Neural progenitor cell (in vitro differentiated cells): Measurements from ENCODE around the gene GALNT17. TPM values are rescaled to one million over a fixed set of nuclear protein-coding genes. Genes with fewer than 3 reads are reported as not detected.

Experiments
- DNase-seq: peaks from one replicate; pipeline ENCODE4 v3.0.0-alpha.2; 2016; ENCODE audit warnings: low spot score
- H2AFZ ChIP-seq: fragments of 200-600 bp; sonication (generic); replicated peaks from 2 replicates; pipeline ENCODE4 v1.6.1; 2016; ENCODE audit warnings: antibody characterized with exemption
- H3F3A ChIP-seq: fragments of 200-600 bp; sonication (generic); 2 replicates; pipeline ENCODE4 v1.6.1; 2016; ENCODE audit warnings: antibody characterized with exemption, low read depth
- H3K27ac ChIP-seq: fragments of 200-600 bp; sonication (generic); 2 replicates; pipeline ENCODE4 v1.5.1; 2016; ENCODE audit warnings: mild to moderate bottlenecking
- H3K27me3 ChIP-seq: fragments of 200-600 bp; sonication (generic); 2 replicates; pipeline ENCODE4 v1.6.1; 2016; ENCODE audit warnings: mild to moderate bottlenecking, moderate library complexity
- H3K36me3 ChIP-seq: fragments of 200-600 bp; sonication (generic); 2 replicates; pipeline ENCODE4 v1.5.1; 2016
- H3K4me1 ChIP-seq: fragments of 200-600 bp; sonication (generic); 2 replicates; pipeline ENCODE4 v1.6.1; 2016; ENCODE audit warnings: mixed run types
- H3K4me2 ChIP-seq: fragments of 200-600 bp; sonication (generic); 2 replicates; pipeline ENCODE4 v1.6.1; 2016
- H3K4me3 ChIP-seq: fragments of 200-600 bp; sonication (generic); 2 replicates; pipeline ENCODE4 v1.5.1; 2016
- H3K79me2 ChIP-seq: fragments of 200-600 bp; sonication (generic); 2 replicates; pipeline ENCODE4 v1.6.1; 2016; ENCODE audit warnings: low read depth
- H3K9ac ChIP-seq: fragments of 200-600 bp; sonication (generic); 2 replicates; pipeline ENCODE4 v1.6.1; 2016
- H3K9me3 ChIP-seq: fragments of 200-600 bp; sonication (generic); 2 replicates; pipeline ENCODE4 v1.5.1; 2016; ENCODE audit warnings: low read depth
- H4K20me1 ChIP-seq: fragments of 200-600 bp; sonication (generic); 2 replicates; pipeline ENCODE4 v1.6.1; 2016; ENCODE audit warnings: low read depth
- H3K27ac Mint-ChIP-seq: 3 replicates; pipeline ENCODE4 v1.8.0; 2021; ENCODE audit warnings: mixed read lengths
- H3K27me3 Mint-ChIP-seq: 2 replicates; pipeline ENCODE4 v1.8.0; 2022; ENCODE audit warnings: low read depth, mild to moderate bottlenecking, inconsistent platforms, moderate library complexity, mixed read lengths; ENCODE audit not compliant: insufficient read depth
- H3K36me3 Mint-ChIP-seq: 3 replicates; pipeline ENCODE4 v1.8.0; 2021; ENCODE audit warnings: mixed read lengths
- H3K4me1 Mint-ChIP-seq: 3 replicates; pipeline ENCODE4 v1.8.0; 2021; ENCODE audit warnings: mixed read lengths
- H3K4me3 Mint-ChIP-seq: 3 replicates; pipeline ENCODE4 v1.8.0; 2021; ENCODE audit warnings: mild to moderate bottlenecking, moderate library complexity, mixed read lengths
- H3K9me3 Mint-ChIP-seq: 3 replicates; pipeline ENCODE4 v1.8.0; 2020; ENCODE audit warnings: mixed read lengths
- EZH2 ChIP-seq: fragments of 200-600 bp; sonication (generic); IDR thresholded peaks from 2 replicates; pipeline ENCODE4 v1.6.1; 2017; ENCODE audit warnings: antibody characterized with exemption, mild to moderate bottlenecking, moderate library complexity
- EZH2phosphoT487 ChIP-seq: fragments of 200-600 bp; sonication (generic); IDR thresholded peaks from 2 replicates; pipeline ENCODE4 v1.6.1; 2017; ENCODE audit warnings: antibody characterized with exemption
- total RNA-seq: library from RNA; depleted of rRNA; stranded (reverse); fragments of >200 nt; gene quantifications from 2 replicates; pipeline ENCODE4 v1.2.3, GENCODE V29; 2015; ENCODE audit warnings: low replicate concordance
- TF ChIP-seq, protein P1 (sequence below): fragments of 200-600 bp; sonication (generic); IDR thresholded peaks from 2 replicates; pipeline ENCODE4 v1.5.1; 2017; ENCODE audit warnings: antibody characterized with exemption, mild to moderate bottlenecking

Gene GALNT17
- total RNA-seq, 1 donor from 2014 or later = 17.1 TPM

DNA sequence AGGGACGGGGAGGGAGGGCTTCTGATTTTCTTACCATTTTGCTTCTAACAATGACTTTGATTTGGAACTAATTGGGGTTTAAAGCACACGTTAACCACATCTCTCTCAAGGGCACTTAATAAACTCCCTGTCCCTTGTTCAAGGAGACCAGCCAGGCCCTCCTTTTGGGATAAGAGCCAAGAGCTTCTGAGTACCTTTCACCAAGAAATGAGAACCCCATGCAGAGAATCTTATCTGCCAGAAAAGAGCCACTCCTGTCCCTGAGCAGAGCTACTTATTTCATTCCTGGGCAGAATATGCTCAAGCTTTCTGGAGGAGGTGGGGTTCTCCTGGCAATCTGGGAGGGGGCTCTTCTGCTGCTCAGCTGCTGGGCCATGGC lies 574.6 kb downstream of the GALNT17 start:
- Histone ChIP-seq H3K79me2 (no peaks in the 10 kb centered on the region), H3K27ac (no peak overlapping the region), H3K4me3 (no peak overlapping the region), H3K9ac (no peak overlapping the region), H3F3A (no peaks in the 10 kb centered on the region), H3K27me3 (no peaks in the 10 kb centered on the region), H3K4me2 (no peak overlapping the region), H3K9me3 (no peaks in the 10 kb centered on the region), H3K4me1 (no peaks in the 10 kb centered on the region), H4K20me1 (no peaks in the 10 kb centered on the region), H3K36me3 (no peaks in the 10 kb centered on the region), H2AFZ (no peak overlapping the region)
- no peaks in the 10 kb centered on the region for H3K4me1 Mint-ChIP-seq
- peaks cover 3% of the 10 kb centered on the region for H3K36me3 Mint-ChIP-seq
- TF ChIP-seq, protein P1, sequence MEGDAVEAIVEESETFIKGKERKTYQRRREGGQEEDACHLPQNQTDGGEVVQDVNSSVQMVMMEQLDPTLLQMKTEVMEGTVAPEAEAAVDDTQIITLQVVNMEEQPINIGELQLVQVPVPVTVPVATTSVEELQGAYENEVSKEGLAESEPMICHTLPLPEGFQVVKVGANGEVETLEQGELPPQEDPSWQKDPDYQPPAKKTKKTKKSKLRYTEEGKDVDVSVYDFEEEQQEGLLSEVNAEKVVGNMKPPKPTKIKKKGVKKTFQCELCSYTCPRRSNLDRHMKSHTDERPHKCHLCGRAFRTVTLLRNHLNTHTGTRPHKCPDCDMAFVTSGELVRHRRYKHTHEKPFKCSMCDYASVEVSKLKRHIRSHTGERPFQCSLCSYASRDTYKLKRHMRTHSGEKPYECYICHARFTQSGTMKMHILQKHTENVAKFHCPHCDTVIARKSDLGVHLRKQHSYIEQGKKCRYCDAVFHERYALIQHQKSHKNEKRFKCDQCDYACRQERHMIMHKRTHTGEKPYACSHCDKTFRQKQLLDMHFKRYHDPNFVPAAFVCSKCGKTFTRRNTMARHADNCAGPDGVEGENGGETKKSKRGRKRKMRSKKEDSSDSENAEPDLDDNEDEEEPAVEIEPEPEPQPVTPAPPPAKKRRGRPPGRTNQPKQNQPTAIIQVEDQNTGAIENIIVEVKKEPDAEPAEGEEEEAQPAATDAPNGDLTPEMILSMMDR = no peak
- TF ChIP-seq EZH2phosphoT487 (no peak), EZH2 (no peak)
- peaks cover 17% of the 10 kb centered on the region for H3K9me3 Mint-ChIP-seq
- no peak overlapping the region for H3K27ac Mint-ChIP-seq
- DNase-seq = no peak
- H3K4me3 Mint-ChIP-seq = no peak overlapping the region
- peaks cover 4% of the 10 kb centered on the region for H3K27me3 Mint-ChIP-seq

DNA sequence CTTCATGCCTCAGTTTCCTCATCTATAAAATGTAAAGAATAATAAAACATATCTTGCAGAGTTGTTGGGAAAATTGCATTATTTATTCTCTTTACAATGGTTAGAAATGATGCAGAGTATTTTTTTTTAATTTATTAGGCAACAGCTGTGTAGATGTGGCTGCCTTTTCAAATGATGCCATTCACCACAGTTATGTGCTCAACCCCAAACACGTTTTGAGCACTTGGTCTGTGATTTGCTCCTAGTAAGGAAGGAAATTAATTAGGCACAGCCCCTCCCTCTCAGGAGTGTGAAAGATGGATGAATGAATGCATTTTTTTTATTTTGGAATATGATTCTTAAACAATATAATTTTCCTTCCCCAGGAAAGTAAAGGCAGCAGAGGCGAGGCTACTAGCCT lies 575.1 kb downstream of the GALNT17 start:
- Mint-ChIP-seq H3K27me3 (peaks cover 4% of the 10 kb centered on the region), H3K4me3 (no peak overlapping the region), H3K36me3 (peaks cover 3% of the 10 kb centered on the region), H3K4me1 (no peaks in the 10 kb centered on the region), H3K27ac (no peak overlapping the region), H3K9me3 (peaks cover 17% of the 10 kb centered on the region)
- Histone ChIP-seq H3K27ac (no peak overlapping the region), H3K4me1 (no peaks in the 10 kb centered on the region), H2AFZ (no peak overlapping the region), H4K20me1 (no peaks in the 10 kb centered on the region), H3K27me3 (no peaks in the 10 kb centered on the region), H3F3A (no peaks in the 10 kb centered on the region), H3K4me2 (no peak overlapping the region), H3K79me2 (no peaks in the 10 kb centered on the region), H3K36me3 (no peaks in the 10 kb centered on the region), H3K9ac (no peak overlapping the region), H3K9me3 (no peaks in the 10 kb centered on the region), H3K4me3 (no peak overlapping the region)
- DNase-seq = no peak
- TF ChIP-seq EZH2 (no peak), EZH2phosphoT487 (no peak)
- TF ChIP-seq, protein P1 = no peak

DNA sequence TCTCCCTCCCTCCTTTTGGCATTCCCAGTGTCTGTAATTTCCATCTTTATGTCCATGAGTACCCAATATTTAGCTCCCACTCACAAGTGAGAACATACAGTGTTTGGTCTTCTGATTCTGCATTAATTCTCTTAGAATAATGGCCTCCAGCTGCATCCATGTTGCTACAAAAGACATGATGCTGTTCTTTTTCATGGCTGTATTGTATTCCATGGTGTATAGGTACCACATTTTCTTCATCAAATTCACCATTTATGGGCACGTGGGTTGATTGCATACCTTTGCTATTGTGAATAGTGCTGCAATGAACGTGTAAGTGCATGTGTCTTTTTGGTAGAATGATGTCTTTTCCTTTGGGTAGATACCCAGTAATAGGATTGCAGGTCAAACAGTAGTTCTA lies 576.8 kb downstream of the GALNT17 start:
- Histone ChIP-seq H3K27me3 (no peaks in the 10 kb centered on the region), H4K20me1 (no peaks in the 10 kb centered on the region), H3K27ac (no peak overlapping the region), H3K4me3 (no peak overlapping the region), H3K4me1 (no peaks in the 10 kb centered on the region), H3K9ac (no peak overlapping the region), H3K4me2 (no peak overlapping the region), H3K9me3 (no peaks in the 10 kb centered on the region), H3K36me3 (no peaks in the 10 kb centered on the region), H2AFZ (no peak overlapping the region), H3K79me2 (no peaks in the 10 kb centered on the region), H3F3A (no peaks in the 10 kb centered on the region)
- Mint-ChIP-seq H3K4me1 (no peaks in the 10 kb centered on the region), H3K4me3 (no peak overlapping the region), H3K36me3 (no peaks in the 10 kb centered on the region), H3K27me3 (peaks cover 4% of the 10 kb centered on the region), H3K27ac (no peak overlapping the region), H3K9me3 (peaks cover 17% of the 10 kb centered on the region)
- no peak for DNase-seq
- TF ChIP-seq, protein P1 = no peak
- no peak for TF ChIP-seq EZH2
- TF ChIP-seq EZH2phosphoT487 = no peak
